NCI-H1105 treated with DMSO at 0.1 percent for 48 hours (cell line): ENCODE results near the gene MYH7.

ENCODE experiments used
- DNase-seq: peaks from one replicate; lab custom pipeline; 2025; lab: John Stamatoyannopoulos, UW

Gene MYH7

DNA sequence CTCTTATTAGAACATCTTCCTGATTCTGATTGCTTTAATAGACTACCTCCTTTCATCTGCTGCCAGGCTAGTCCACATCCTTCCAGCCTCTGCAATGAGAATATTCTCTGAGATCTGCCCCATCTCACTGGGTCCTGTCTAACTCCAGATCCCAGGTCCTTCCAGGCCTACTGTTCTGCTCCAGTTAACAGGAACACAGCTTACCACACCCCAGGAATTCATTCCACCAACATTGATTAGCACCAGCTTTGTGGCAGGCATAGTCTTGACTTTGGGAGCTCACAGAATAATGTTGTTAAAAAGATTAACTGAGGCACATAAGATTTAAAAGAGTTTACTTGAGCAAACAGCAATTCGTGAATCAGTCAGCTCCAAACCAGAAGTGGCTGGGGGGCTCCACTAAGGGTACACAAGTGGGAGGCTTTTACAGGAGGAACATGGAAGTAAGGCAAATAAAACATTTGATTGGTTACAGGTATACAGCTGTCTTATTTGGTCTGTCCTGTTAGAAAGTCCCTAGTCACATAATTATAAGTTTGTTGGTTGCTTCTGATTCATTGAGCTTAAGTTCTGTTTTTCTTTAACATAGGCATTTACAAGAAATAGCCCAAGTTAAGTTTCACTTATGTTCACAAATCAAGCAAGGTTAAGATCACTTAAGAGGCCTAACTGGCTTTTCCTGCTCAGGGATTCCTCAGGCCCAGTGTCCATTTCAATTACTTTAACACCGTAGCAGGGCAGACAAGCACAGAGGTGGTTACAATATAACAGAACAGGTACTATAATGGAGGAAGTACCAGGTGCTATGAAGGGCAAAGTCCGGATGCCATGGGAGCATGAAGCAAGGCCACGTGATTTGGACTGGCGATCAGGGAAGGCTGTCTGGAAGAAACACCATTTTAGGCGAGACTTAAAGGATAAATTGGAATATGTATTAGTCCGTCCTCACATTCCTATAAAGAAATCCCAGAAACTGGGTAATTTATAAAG lies 12.2 kb upstream of the MYH7 start:
- no peak for DNase-seq

DNA sequence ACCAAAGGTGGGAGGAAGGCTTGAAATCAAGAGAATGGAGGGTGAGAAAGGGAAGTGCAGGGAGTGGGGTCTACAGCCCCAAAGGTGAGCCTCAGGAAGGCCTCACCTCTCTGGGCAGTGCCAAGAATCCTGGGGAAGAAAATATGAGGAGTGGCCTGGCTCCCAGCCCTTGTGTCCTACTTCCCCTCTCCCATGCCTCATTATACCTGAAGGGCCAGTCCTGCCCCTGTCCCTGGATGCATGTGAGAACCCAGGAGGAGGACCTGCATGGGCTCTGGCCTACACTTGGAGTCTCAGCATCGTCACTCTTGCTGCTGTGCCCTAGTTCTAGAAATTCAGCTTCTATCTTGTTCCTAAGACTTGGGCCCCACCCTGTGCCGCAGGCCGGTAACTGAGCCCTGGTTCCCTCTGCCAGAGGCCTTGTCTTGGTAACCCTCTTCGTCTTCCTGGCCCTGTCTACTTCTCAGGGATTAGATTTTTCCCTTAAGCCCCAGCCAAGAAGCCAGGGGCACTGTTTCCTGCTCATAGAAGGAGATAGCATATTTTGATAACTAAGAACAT lies 10.9 kb upstream of the MYH7 start:
- no peak for DNase-seq

DNA sequence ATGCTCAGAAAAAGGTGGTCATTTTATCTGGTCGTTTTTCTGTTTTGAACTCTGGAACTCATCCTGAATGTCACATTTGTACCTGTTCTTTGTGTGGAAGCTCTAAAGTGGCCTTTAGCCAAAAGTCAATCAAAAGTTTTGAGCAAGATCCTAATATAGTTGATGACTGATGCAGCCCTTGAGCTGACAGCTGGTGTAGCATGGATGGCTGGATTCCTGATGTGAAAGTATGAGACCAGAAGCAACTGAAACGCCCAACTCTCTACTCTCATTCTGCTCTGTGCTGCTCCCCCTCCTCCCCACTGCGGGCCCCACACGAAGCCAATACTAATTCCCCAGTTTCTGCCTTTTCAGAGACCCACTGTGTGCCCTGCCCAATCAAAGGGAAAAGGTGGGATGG lies 10.3 kb upstream of the MYH7 start:
- DNase-seq: no peak

DNA sequence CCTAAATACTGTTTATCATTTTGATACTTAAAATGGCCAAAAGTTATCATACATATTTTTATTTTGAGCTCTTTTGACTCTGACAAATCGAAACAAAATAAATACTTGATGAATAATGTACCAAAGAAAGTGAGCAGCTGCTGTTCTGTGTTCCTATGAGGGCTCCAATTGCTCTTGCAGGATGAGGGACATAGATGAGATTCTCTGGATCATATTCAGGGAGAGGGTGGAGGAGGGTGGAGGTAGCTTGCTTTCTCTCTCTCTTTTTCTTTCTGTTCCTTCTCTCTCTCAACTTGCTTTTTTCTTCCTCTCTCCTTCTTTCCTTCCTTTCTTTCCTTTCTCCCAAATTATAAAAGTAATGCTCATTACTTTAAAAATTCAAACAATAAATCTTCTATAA lies 8.9 kb upstream of the MYH7 start:
- no peak for DNase-seq

DNA sequence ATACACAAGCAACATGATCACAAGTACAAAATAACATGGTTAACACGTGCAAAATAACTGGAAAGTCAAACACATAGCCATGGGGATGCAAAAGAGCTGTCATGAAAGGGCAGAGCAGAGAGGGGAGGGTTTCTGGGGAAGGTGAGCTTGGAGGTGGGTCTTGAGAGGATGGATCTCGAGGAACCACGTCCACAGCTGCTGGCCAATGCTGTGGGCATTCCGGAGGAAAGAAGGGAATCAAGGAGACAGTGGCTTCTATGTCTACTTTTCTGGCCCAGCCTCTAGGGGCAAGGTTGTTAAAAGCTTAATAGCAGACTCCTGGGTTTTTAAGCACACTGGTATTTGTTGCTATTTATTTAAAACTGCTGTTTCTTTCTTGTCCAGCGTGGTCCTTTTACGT lies 8.4 kb upstream of the MYH7 start:
- DNase-seq: no peak

DNA sequence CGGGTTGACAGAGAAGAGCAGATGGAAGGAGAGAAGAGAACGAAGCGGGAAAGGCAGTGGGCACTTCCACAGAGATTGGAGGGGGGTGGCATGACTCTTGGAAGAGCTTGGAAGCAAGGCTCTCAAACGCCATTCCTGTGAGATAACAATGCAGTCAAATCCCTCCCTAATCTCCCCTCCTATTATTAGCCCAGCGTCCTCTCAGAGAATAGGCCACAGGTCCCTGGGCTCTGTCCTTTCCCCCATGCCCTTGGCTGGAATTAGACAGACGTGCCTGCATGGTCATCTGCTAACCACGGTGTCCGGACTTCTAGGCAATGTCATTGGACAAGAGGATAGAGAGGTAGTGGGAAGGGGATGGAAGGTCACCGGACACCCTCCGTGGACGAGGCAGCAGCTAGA lies 8.0 kb upstream of the MYH7 start:
- DNase-seq: no peak

DNA sequence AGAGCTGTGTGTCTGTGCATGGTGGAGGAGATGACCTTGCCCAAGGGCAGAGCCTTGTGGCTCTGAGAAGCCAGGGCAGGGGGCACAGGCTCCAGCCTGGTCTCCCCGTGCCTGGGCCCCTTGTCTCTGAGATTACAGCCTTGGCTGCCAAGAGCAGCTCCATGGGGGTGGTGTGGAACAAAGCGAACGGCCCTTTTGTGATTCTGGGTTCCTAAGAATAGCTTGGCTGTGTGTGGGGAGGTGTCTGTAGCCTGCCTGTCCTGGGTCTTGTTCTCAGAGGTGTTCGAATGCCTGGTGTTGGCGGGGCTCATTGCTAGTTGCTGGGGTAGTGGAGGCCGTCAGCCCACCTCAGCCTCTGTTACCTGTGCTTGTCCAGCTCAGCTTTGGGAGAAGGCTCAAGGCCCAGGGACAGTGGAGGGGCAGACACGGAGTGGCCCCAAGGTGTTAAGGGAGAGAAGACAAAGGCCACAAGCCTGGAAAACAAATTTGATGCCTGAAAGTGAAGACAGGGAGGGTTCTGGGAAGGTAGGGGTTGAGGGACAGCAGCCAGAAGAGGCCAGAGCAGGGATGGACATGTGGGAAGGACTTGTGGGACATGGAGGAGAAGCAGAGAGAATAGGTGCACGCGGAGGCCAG lies 7.4 kb upstream of the MYH7 start:
- DNase-seq: no peak

DNA sequence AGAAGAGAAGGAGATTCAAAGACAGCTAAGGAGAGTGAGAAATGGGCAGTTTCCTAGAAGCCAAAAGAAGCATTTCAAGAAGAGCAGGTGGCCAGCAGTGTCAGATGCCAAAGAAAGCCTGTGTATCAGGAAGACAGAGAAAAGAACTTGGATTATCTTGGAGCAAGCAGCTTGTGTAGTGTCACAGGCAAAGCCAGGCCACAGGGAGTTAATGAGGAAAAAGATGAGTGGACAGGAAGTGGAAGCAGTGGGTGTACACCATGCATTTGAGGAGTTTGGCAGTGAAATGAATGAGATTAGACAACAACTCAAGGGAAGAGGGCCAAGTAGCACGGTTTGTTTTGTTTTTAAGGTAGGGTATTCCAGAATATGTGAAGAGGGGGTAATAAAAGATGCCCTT lies 5.6 kb upstream of the MYH7 start:
- DNase-seq: no peak

DNA sequence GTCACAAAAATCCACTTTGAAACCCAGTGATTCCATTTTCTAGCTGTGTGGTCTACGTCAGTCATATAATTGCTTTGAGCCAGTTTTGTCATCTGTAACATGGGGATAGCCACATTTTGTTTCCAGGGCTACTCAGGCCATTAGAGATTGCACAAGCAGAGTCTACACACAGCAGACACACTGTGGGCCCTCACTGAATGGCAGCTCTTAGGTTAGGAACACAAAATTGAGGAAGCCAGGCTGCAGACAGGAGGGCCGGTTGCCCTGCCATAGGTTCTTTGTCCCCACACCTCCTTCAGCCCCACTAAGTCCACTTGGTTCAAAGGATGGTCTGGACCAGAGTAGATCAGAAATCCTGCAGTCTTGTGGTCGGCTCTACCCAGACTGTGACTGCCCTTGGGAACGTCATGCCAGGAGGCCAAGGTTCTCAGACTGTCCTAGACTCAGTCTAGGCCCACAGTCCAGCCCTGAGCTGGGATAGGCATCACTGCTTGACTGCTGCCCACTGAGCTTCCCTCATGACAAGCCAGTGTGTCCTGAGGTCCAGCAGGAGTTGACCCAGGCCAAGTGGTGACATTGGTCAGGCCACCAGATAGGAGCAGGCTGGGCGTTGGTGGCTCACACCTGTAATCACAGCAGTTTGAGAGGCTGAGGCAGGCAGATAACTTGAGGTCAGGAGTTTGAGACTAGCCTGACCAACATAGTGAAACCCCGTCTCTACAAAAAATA lies 3.8 kb upstream of the MYH7 start:
- DNase-seq: no peak

DNA sequence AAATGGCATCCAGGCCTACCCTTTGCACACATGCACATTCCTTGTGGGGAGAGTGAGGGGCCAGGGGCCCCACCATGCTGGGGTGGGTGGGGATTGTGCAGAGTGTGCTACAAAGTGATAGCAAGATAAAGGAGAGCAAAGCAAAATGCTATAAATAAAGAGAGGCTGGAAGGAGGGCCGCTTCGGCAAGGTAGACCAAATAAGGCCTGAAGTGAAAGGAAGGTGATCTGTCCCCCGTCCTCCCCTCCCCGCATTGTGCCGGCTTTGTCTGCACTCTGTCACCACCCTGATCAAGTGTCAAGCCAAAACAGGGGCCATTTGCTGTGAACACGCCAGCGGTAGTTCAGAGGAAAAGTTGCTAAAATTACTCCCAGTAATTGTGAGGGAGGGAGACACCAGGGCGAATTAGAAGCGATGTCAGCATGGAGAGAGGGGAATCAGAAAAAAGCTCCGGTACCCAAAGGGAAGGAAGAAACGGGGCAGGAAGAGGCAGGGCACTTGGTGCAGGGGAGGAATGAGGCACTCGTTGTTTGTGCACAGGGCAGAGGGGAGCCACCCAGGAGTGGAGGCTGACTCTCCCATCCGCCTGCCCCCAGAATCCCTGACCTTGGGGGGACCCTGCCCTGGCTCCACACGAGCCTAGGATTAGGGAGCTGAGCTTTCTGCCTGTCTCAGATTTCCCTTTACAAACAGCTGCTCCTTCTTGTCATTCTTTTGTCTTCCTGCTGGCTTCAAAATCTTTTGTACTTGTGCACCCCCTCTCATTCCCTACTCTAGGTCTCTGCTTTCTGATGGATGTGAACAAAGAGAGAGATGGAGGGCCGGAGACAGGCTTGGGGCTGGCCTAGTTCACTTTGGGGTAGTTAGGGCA lies 2.9 kb upstream of the MYH7 start:
- no peak for DNase-seq

DNA sequence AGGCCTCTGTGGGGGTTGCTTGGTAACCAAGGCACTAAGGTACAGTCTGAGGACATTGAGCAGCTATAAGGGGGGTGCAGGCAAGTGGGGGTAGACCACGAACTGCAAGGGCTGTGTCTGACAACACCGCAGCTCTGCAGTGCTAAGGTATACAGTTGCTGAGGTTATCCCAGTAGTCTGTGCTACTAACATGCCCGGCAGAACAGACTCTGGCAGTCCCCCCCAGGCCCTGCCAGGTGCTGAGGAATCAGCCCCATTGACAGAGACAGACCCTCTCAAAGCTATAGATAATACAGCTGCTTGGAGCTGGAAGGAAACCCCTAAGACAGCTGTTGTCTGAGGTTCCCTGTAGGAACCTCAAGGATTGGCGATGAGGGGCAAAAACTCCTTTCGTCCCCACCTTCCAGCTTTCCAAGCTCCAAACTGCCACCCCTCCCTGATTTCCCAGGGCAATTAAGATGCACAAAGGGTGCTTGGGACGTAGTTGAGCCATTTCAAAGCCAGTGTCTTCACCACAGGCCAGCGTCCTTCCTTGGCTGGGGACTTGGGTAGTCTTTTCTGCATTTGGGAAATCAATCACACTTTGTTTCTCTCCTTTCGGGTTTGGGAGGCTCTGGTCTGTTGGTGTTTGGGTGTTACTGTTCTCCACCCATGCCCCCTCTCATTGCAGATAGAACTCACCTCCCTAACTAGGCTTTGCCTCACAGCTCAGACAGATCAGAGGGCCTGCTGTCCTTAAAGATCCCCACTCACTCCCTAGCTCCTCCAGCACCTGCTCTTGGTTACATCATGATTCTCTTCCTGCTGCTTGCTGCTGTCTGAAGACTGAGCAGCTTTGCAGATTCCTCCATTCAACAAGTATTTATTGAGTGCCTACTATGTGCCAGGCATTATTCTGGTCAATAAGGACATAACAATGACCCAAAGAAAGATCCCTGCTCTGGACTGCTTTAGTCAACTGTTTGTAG lies 2.0 kb upstream of the MYH7 start:
- no peak for DNase-seq

DNA sequence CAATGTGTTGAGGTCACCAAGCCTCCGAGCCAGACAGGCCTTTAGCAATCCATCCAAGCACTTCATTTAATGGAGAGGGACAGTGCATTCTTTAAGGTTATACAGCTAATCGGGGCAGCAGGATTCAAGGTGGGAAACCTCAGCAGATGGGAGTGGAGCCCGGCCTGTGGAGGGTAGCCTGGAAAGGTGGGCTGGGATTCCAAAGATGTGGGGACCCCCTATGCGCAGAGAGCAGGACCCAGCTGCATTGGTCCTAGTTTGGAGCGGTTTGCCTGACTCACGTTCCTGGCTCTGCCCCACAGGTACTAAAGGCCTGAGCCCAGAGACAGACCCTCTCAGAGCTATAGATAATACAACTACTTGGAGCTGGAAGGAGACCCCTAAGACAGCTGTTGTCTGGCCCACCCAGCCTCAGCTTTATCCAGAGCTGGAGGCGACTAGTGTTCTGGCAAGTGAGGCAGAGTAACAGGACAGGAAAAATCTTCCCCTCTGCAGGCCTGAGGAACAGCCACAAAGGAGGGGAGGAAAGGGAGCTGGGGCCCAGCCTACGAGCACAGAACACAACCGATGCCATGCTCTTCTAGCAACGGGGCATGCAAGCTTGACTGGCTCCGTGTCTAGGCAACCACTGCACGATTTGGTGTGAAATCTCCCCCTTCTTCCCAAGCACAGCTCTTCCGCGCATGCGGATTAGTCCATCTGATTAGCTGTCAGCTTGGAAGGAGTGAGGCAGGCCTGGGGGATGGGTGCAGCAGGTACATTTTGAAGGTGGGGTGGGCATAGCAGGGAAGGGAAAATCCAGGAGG lies 1.1 kb upstream of the MYH7 start:
- no peak for DNase-seq

DNA sequence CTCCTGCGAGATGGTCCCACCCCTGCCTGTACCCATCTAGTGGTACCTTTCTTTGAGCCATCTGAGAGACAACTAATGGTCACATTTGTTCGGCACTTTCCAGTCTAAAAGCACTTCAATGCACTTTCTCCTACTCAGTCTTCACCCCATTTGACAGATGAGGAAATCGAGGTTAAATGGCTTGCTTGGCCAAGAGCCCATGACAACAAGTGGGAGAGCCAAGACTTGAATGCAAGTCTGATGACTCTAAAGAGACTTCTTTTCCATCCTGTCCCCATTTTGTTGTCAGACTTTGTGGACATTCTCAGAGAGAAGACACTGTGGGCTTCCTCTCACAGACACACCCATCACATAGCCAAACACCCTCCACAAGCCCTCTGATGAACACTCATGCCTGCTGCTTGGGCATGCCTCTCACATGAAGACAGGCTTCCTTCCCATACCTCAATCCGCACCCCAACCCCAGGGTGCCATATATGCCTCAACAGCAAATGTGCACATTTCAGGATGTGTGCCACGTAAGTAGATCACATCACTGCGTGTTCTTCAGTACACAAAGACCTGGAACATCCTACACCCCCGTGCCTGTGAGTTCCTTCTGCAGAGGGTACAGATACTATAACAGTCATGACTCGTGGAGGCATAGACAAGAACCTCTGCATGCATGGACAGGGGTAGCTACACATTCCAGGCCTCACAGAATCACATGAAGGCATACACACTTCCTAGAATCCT lies 805 bp downstream of the MYH7 start:
- DNase-seq: no peak

DNA sequence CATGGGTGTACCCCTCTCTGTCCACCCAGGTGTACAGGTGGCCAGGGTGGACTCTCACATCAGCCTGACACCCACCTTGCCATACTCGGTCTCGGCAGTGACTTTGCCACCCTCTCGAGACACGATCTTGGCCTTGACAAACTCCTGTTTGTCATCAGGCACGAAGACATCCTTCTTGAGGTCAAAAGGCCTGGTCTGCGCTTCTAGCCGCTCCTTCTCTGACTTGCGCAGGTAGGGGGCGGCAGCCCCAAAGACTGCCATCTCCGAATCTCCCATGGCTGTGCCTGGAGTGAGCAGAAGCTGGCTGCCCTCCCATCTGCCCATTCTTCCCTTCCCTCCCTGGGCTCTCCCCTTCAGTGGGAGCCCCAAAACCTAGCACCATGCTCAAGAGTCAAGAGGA lies 2.0 kb downstream of the MYH7 start:
- DNase-seq: no peak

DNA sequence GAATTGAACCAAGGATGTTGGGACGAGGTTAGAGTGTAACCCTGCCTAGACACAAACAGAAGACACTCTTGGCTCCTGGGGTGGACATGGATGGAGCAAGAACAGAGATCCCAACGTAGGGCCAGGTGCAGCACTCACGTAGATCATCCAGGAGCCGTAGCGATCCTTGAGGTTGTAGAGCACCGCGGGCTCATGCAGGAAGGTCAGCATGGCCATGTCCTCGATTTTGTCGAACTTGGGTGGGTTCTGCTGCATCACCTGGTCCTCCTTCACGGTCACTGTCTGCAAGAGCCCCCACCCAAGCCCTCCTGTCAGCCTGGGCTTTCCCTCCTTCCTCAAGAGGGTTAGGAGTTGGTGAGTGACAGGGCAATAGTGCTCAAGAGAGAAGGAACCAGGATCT lies 2.5 kb downstream of the MYH7 start:
- no peak for DNase-seq

DNA sequence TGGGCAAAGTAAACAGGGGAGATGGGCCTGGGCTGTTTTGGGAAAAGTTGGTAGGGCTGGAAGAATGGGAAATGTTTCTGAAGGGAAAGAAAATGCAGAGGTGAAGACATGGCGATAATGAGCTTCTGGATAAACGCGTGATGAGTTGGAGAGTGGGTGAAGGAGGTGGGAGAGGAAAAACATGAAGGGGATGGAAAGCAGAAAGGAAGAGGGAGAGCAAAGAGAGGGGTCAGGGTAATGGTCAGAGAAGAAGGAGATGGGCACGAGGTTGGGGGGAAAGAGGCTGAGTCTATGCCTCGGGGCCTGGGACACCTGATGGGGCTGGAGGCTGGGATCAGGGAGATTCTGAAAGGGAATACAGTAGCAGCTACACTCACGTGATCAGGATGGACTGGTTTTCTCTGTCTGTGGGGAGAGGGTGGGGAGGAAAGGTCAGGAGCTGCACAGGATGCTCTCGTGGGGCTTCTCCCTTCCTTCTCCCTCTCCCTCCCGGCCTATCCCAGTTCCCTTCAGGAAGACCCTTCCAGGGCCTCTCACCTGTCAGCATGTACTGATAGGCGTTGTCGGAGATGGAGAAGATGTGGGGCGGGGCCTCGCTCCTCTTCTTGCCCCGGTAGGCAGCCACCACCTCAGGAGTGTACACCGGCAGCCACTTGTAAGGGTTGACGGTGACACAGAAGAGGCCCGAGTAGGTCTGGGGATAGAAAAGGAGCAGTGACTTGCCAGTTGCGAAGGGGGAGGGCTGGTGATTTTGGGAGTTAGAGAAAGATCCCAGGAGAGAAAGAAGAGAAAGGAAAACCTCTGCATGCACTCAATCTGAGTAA lies 3.1 kb downstream of the MYH7 start:
- no peak for DNase-seq

DNA sequence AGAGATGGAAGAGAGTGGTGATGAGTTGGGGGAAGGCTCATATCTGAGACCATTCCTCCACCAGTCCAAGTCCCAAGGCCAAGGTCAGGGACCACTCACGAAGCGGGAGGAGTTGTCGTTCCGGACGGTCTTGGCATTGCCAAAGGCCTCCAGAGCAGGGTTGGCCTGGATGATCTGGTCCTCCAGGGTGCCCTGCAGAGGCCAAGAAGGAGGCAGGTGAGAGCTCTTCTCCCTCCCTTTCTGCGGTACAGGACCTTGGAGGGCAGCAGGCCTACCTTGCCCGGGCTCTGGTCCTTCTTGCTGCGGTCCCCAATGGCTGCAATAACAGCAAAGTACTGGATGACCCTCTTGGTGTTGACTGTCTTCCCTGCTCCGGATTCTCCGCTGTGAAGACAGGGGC lies 4.0 kb downstream of the MYH7 start:
- DNase-seq: no peak

DNA sequence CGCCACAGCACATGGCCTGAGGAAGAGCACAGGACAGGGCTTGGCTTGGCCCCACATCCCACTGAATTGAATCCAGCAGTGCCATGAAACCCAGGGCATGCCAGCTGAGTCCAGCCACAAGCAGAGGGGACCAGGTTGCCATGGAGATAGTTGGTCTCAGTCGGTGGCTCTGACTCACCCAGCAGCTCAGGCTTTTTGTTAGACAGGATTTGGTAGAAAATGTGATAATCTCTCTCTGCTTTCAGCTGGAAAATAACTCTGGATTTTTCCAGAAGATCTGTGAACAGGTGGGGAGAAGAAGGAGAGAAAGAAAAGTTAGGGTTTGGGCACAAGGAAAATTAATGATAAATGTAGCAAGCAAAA lies 4.8 kb downstream of the MYH7 start:
- DNase-seq: peak; percentile 8
